HepG2 (cell line): Measurements from ENCODE around the gene UNKL. TPM values are rescaled to one million over a fixed set of nuclear protein-coding genes. Genes with fewer than 3 reads are reported as not detected.

ENCODE experiments used
- HNF4A ChIP-seq: sonication (generic); formaldehyde crosslinking; IDR thresholded peaks from 2 replicates; pipeline ENCODE4 v1.4.0; 2020; ENCODE audit warnings: missing genetic modification reagents
- JUND ChIP-seq: sonication (generic); formaldehyde crosslinking; IDR thresholded peaks from 2 replicates; pipeline ENCODE4 v1.8.0; 2022; ENCODE audit warnings: mild to moderate bottlenecking, missing genetic modification reagents
- MAFF ChIP-seq: IDR thresholded peaks from 2 replicates; pipeline ENCODE4 v1.6.1; 2011; ENCODE audit warnings: low read depth, low read length, improper control_type of control experiment
- MTF1 ChIP-seq: sonication (generic); formaldehyde crosslinking; IDR thresholded peaks from 2 replicates; pipeline ENCODE4 v1.5.0; 2020; ENCODE audit warnings: missing genetic modification reagents
- NAIF1 ChIP-seq: sonication (generic); formaldehyde crosslinking; IDR thresholded peaks from 2 replicates; pipeline ENCODE4 v1.5.0; 2020; ENCODE audit warnings: mild to moderate bottlenecking, missing genetic modification reagents, borderline replicate concordance
- NONO ChIP-seq, 2 experiments: fragments of 450-650 bp in 1 of 2; sonication (generic) in 1 of 2; formaldehyde crosslinking in 1 of 2; IDR thresholded peaks in 1 of 2; conservative IDR thresholded peaks in 1 of 2; 2 replicates each; pipeline versions ENCODE4 v1.6.1 to v1.8.0; 2017 to 2022; ENCODE audit warnings: mild to moderate bottlenecking in 1 of 2, missing genetic modification reagents in 1 of 2, moderate library complexity in 1 of 2
- NR2C2 ChIP-seq: sonication (generic); formaldehyde crosslinking; IDR thresholded peaks from 2 replicates; pipeline ENCODE4 v1.4.0; 2020; ENCODE audit warnings: missing genetic modification reagents, mild to moderate bottlenecking, moderate library complexity, borderline replicate concordance
- REPIN1 ChIP-seq: sonication (generic); formaldehyde crosslinking; IDR thresholded peaks from 2 replicates; pipeline ENCODE4 v1.8.0; 2022; ENCODE audit warnings: missing genetic modification reagents, low read depth, mild to moderate bottlenecking, borderline replicate concordance
- SRF ChIP-seq: IDR thresholded peaks from 2 replicates; pipeline ENCODE4 v1.6.1; 2011; ENCODE audit warnings: mild to moderate bottlenecking, low read depth, low read length, moderate library complexity
- ZFYVE20 ChIP-seq: sonication (generic); formaldehyde crosslinking; IDR thresholded peaks from 2 replicates; pipeline ENCODE4 v1.8.0; 2023; ENCODE audit warnings: low read depth, mild to moderate bottlenecking, moderate library complexity, missing genetic modification reagents, borderline replicate concordance
- ZNF136 ChIP-seq: sonication (generic); formaldehyde crosslinking; IDR thresholded peaks from 2 replicates; pipeline ENCODE4 v1.8.1; 2022; ENCODE audit warnings: low read depth, mild to moderate bottlenecking, moderate library complexity, missing genetic modification reagents
- ZNF256 ChIP-seq: sonication (generic); formaldehyde crosslinking; conservative IDR thresholded peaks from 2 replicates; pipeline ENCODE4 v1.4.0; 2020; ENCODE audit warnings: missing genetic modification reagents
- ZNF33A ChIP-seq: sonication (generic); formaldehyde crosslinking; IDR thresholded peaks from 2 replicates; pipeline ENCODE4 v1.5.1; 2020; ENCODE audit warnings: missing genetic modification reagents, mild to moderate bottlenecking, moderate library complexity, borderline replicate concordance
- ZNF451 ChIP-seq: sonication (generic); formaldehyde crosslinking; IDR thresholded peaks from 2 replicates; pipeline ENCODE4 v1.5.0; 2020; ENCODE audit warnings: mild to moderate bottlenecking, missing genetic modification reagents
- ZNF766 ChIP-seq: sonication (generic); formaldehyde crosslinking; IDR thresholded peaks from 2 replicates; pipeline ENCODE4 v1.5.0; 2020; ENCODE audit warnings: missing genetic modification reagents, borderline replicate concordance
- ZSCAN31 ChIP-seq: sonication (generic); formaldehyde crosslinking; IDR thresholded peaks from 2 replicates; pipeline ENCODE4 v1.5.0; 2020; ENCODE audit warnings: low read depth, mild to moderate bottlenecking, missing genetic modification reagents
- polyA plus RNA-seq, 8 experiments: library from polyadenylated mRNA; depleted of rRNA in 3 of 8; stranded (reverse) in 7 of 8; unstranded in 1 of 8; fragments of >200 nt; fragmentation: Illumina TruSeq in 4 of 8; extraction: Trizol in 4 of 8; gene quantifications; 2 replicates each; pipeline versions ENCODE4 v1.2.1 to v1.2.3, GENCODE V29; 2011 to 2016; ENCODE audit warnings: low read depth in 4 of 8, missing spikeins in 1 of 8, mixed read lengths in 1 of 8; ENCODE audit not compliant: insufficient read depth in 1 of 8
- total RNA-seq, 5 experiments: library from RNA; depleted of rRNA; stranded (reverse); fragments of >200 nt; fragmentation: Illumina TruSeq; extraction: Trizol; gene quantifications; 2 replicates each; pipeline ENCODE4 v1.2.3, GENCODE V29; 2016; ENCODE audit warnings: low read depth in 1 of 5
- TF ChIP-seq, protein P1 (sequence below): sonication (generic); formaldehyde crosslinking; IDR thresholded peaks from 2 replicates; pipeline ENCODE4 v1.4.0; 2020; ENCODE audit warnings: missing genetic modification reagents
- TF ChIP-seq, protein P2 (sequence below): sonication (generic); formaldehyde crosslinking; IDR thresholded peaks from 2 replicates; pipeline ENCODE4 v1.5.0; 2020; ENCODE audit warnings: missing genetic modification reagents, mild to moderate bottlenecking, borderline replicate concordance
- TF ChIP-seq, protein P3 (sequence below): sonication (generic); formaldehyde crosslinking; IDR thresholded peaks from 2 replicates; pipeline ENCODE4 v1.5.1; 2020; ENCODE audit warnings: missing genetic modification reagents, mild to moderate bottlenecking, borderline replicate concordance
- TF ChIP-seq, protein P4 (sequence below): sonication (generic); formaldehyde crosslinking; IDR thresholded peaks from 2 replicates; pipeline ENCODE4 v1.5.1; 2020; ENCODE audit warnings: missing genetic modification reagents, mild to moderate bottlenecking, borderline replicate concordance

Gene UNKL
- total and polyA plus RNA-seq, 2 of the 13 experiments (the other 11 are each of a cell fraction or from before 2014, with no cell fraction given): 10.4 to 17.6 TPM

DNA sequence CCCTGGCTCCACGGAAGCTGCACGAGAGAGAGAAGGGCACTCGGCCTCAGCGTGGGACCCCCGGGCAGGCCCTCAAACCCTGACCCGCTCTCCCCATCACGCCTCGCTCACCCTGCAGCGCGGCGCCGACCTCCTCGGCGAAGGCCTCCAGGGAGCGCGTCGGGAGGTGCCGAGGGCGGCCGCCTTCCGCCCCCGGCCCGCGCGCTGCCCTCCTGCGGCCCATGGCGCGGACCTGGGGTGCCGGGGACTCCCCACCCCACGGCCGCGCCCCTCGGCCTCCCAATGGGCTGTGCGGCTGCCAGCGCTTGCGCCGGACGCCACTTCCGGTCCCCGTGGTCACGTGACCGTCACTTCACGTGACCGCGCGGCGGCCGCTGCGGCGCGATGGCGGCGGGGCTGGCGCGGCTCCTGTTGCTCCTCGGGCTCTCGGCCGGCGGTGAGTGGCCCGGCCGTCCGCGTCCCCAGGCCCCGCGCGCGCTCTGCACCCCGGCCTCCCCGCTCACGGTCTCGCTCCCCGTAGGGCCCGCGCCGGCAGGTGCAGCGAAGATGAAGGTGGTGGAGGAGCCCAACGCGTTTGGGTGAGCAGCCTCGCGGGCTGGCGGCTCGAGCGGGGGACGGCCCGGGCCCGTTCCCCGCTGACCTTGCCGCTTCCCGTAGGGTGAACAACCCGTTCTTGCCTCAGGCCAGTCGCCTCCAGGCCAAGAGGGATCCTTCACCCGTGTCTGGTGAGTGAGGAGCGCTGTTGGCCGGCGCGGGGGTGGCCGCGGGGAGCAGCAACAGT is 62.7 kb downstream of the UNKL start, which contains the start of the genes GNPTG and TSR3 (continued):
- 0 out of 2 replicates have a peak, but pooled peaks have one; percentile 74 for TF ChIP-seq ZNF766 (CRISPR knock-in tag)
- no peak for TF ChIP-seq NONO (IDR thresholded peaks at IDR 0.05)
- TF ChIP-seq NONO (CRISPR knock-in tag; conservative IDR thresholded peaks at IDR 0.05): peak; percentile 89
- TF ChIP-seq, protein P1, sequence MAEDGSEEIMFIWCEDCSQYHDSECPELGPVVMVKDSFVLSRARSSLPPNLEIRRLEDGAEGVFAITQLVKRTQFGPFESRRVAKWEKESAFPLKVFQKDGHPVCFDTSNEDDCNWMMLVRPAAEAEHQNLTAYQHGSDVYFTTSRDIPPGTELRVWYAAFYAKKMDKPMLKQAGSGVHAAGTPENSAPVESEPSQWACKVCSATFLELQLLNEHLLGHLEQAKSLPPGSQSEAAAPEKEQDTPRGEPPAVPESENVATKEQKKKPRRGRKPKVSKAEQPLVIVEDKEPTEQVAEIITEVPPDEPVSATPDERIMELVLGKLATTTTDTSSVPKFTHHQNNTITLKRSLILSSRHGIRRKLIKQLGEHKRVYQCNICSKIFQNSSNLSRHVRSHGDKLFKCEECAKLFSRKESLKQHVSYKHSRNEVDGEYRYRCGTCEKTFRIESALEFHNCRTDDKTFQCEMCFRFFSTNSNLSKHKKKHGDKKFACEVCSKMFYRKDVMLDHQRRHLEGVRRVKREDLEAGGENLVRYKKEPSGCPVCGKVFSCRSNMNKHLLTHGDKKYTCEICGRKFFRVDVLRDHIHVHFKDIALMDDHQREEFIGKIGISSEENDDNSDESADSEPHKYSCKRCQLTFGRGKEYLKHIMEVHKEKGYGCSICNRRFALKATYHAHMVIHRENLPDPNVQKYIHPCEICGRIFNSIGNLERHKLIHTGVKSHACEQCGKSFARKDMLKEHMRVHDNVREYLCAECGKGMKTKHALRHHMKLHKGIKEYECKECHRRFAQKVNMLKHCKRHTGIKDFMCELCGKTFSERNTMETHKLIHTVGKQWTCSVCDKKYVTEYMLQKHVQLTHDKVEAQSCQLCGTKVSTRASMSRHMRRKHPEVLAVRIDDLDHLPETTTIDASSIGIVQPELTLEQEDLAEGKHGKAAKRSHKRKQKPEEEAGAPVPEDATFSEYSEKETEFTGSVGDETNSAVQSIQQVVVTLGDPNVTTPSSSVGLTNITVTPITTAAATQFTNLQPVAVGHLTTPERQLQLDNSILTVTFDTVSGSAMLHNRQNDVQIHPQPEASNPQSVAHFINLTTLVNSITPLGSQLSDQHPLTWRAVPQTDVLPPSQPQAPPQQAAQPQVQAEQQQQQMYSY: 0 out of 2 replicates have a peak, but pooled peaks have one; percentile 25
- TF ChIP-seq, protein P2, sequence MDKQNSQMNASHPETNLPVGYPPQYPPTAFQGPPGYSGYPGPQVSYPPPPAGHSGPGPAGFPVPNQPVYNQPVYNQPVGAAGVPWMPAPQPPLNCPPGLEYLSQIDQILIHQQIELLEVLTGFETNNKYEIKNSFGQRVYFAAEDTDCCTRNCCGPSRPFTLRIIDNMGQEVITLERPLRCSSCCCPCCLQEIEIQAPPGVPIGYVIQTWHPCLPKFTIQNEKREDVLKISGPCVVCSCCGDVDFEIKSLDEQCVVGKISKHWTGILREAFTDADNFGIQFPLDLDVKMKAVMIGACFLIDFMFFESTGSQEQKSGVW (CRISPR knock-in tag): no peak
- TF ChIP-seq ZNF256 (CRISPR knock-in tag): no peak
- no peak for TF ChIP-seq MTF1
- peak; percentile 77 for TF ChIP-seq NR2C2 (CRISPR knock-in tag)
- TF ChIP-seq SRF: peak; percentile 19; the same call in 1 of the 2 replicates
- peak; percentile 24; the same call in 1 of the 2 replicates for TF ChIP-seq ZSCAN31
- TF ChIP-seq HNF4A (CRISPR knock-in tag): no peak
- TF ChIP-seq MAFF: no peak
- no peak for TF ChIP-seq ZNF136 (CRISPR knock-in tag)
- TF ChIP-seq, protein P3, sequence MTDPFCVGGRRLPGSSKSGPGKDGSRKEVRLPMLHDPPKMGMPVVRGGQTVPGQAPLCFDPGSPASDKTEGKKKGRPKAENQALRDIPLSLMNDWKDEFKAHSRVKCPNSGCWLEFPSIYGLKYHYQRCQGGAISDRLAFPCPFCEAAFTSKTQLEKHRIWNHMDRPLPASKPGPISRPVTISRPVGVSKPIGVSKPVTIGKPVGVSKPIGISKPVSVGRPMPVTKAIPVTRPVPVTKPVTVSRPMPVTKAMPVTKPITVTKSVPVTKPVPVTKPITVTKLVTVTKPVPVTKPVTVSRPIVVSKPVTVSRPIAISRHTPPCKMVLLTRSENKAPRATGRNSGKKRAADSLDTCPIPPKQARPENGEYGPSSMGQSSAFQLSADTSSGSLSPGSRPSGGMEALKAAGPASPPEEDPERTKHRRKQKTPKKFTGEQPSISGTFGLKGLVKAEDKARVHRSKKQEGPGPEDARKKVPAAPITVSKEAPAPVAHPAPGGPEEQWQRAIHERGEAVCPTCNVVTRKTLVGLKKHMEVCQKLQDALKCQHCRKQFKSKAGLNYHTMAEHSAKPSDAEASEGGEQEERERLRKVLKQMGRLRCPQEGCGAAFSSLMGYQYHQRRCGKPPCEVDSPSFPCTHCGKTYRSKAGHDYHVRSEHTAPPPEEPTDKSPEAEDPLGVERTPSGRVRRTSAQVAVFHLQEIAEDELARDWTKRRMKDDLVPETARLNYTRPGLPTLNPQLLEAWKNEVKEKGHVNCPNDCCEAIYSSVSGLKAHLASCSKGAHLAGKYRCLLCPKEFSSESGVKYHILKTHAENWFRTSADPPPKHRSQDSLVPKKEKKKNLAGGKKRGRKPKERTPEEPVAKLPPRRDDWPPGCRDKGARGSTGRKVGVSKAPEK (CRISPR knock-in tag): no peak
- TF ChIP-seq, protein P4, sequence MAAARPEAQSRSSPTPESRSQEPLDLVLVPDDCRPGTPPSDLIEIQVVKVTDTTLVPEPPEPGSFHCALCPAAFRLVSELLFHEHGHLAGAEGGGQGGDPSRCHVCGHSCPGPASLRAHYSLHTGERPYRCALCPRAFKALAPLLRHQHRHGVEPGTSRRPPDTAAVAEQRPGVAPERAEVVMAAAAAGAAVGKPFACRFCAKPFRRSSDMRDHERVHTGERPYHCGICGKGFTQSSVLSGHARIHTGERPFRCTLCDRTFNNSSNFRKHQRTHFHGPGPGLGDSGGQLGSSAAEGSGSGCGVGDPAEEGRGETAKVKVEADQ (CRISPR knock-in tag): peak; percentile 91
- no peak for TF ChIP-seq ZNF451 (CRISPR knock-in tag)
- no peak for TF ChIP-seq NAIF1 (CRISPR knock-in tag)
- no peak; the same call in 1 of the 2 replicates for TF ChIP-seq JUND (CRISPR knock-in tag)
- TF ChIP-seq ZFYVE20 (CRISPR knock-in tag): no peak
- TF ChIP-seq ZNF33A: no peak
- TF ChIP-seq REPIN1 (CRISPR knock-in tag): no peak
